Neuronal stem cell (in vitro differentiated cells): ENCODE measurements around the gene ARFGAP2.

Experiments
- DNase-seq: peaks from one replicate; pipeline ENCODE4 v3.0.0-alpha.2; 2013; ENCODE audit warnings: low spot score
- H2AFZ ChIP-seq: one replicate; pipeline ENCODE4 v1.6.1; 2013; ENCODE audit warnings: mild to moderate bottlenecking, low read length, inconsistent platforms
- H2AK5ac ChIP-seq: 2 replicates; pipeline ENCODE4 v1.6.1; 2013; ENCODE audit warnings: low read depth, mild to moderate bottlenecking, inconsistent platforms, low read length, moderate library complexity, mixed read lengths
- H2BK120ac ChIP-seq: 2 replicates; pipeline ENCODE4 v1.6.1; 2013; ENCODE audit warnings: low read depth, mild to moderate bottlenecking, inconsistent platforms, low read length, moderate library complexity, mixed read lengths
- H2BK12ac ChIP-seq: one replicate; pipeline ENCODE4 v1.6.1; 2013; ENCODE audit warnings: low read length, inconsistent platforms
- H2BK15ac ChIP-seq: 2 replicates; pipeline ENCODE4 v1.6.1; 2013; ENCODE audit warnings: mild to moderate bottlenecking, low read length, inconsistent platforms, mixed read lengths
- H2BK5ac ChIP-seq: one replicate; pipeline ENCODE4 v1.6.1; 2013; ENCODE audit warnings: inconsistent platforms, mild to moderate bottlenecking, low read length, moderate library complexity
- H3K14ac ChIP-seq: one replicate; pipeline ENCODE4 v1.6.1; 2013; ENCODE audit warnings: low read length, inconsistent platforms
- H3K18ac ChIP-seq: 2 replicates; pipeline ENCODE4 v1.6.1; 2013; ENCODE audit warnings: low read length, inconsistent platforms
- H3K23ac ChIP-seq: 2 replicates; pipeline ENCODE4 v1.6.1; 2013; ENCODE audit warnings: low read depth, mild to moderate bottlenecking, mixed read lengths, low read length, inconsistent platforms; ENCODE audit not compliant: poor library complexity
- H3K27ac ChIP-seq: replicated peaks from 3 replicates; pipeline ENCODE4 v1.5.1; 2013; ENCODE audit warnings: low read length, inconsistent platforms
- H3K27me3 ChIP-seq, 3 experiments: 2 replicates each; pipeline ENCODE4 v1.6.1; 2013; ENCODE audit warnings: low read length in 3 of 3, mild to moderate bottlenecking in 2 of 3, inconsistent platforms in 1 of 3, low read depth in 1 of 3, mixed read lengths in 1 of 3, moderate library complexity in 1 of 3; ENCODE audit not compliant: control insufficient read depth in 3 of 3, insufficient read depth in 3 of 3
- H3K36me3 ChIP-seq, 2 donors: replicated peaks in 1 of 2; 2 replicates each; pipeline ENCODE4 v1.6.1; 2013; ENCODE audit warnings: low read length in 2 of 2; ENCODE audit not compliant: control insufficient read depth in 2 of 2, insufficient read depth in 2 of 2
- H3K4ac ChIP-seq: 2 replicates; pipeline ENCODE4 v1.6.1; 2013; ENCODE audit warnings: inconsistent platforms, mild to moderate bottlenecking, low read length, moderate library complexity
- H3K4me1 ChIP-seq, 2 donors: 1 replicate in 1 of 2; 2 replicates in 1 of 2; pipeline ENCODE4 v1.6.1; 2013; ENCODE audit warnings: low read length in 2 of 2, low read depth in 1 of 2; ENCODE audit not compliant: control insufficient read depth in 2 of 2, insufficient read depth in 1 of 2
- H3K4me2 ChIP-seq: one replicate; pipeline ENCODE4 v1.6.1; 2013; ENCODE audit warnings: mild to moderate bottlenecking, low read length, inconsistent platforms; ENCODE audit not compliant: insufficient read depth, poor library complexity, severe bottlenecking
- H3K4me3 ChIP-seq, 2 donors: 2 replicates each; pipeline ENCODE4 v1.5.1; 2013; ENCODE audit warnings: low read length in 2 of 2, mild to moderate bottlenecking in 2 of 2, inconsistent platforms in 1 of 2, moderate library complexity in 1 of 2
- H3K79me1 ChIP-seq: one replicate; pipeline ENCODE4 v1.6.1; 2013; ENCODE audit warnings: low read depth, mild to moderate bottlenecking, inconsistent platforms, low read length, moderate library complexity
- H3K9ac ChIP-seq: one replicate; pipeline ENCODE4 v1.6.1; 2013; ENCODE audit warnings: mild to moderate bottlenecking, low read depth, low read length, inconsistent platforms; ENCODE audit not compliant: poor library complexity
- H3K9me3 ChIP-seq, 2 donors: replicated peaks in 1 of 2; 2 replicates each; pipeline versions ENCODE3 to v1.6.1; 2013; ENCODE audit warnings: low read length in 2 of 2, mild to moderate bottlenecking in 2 of 2, inconsistent platforms in 1 of 2, low read depth in 1 of 2, mixed read lengths in 1 of 2, moderate library complexity in 1 of 2; ENCODE audit not compliant: control insufficient read depth in 2 of 2, insufficient read depth in 1 of 2
- H4K8ac ChIP-seq: one replicate; pipeline ENCODE4 v1.6.1; 2013; ENCODE audit warnings: low read depth, mild to moderate bottlenecking, inconsistent platforms, low read length, moderate library complexity
- H4K91ac ChIP-seq: one replicate; pipeline ENCODE4 v1.6.1; 2013; ENCODE audit warnings: low read length, low read depth, mild to moderate bottlenecking, inconsistent platforms; ENCODE audit not compliant: poor library complexity
- WGBS, 2 donors: extraction: QIAGEN DNeasy Blood & Tissue Kit; methylation state at CpG; one replicate each; pipeline ENCODE4 v1.1.7; 2013; ENCODE audit warnings: missing lambda C conversion rate in 2 of 2, mixed read lengths in 1 of 2; ENCODE audit not compliant: insufficient read length in 2 of 2, insufficient replicate concordance in 1 of 2; ENCODE audit errors: extremely low coverage in 2 of 2; 5-methylcytosine and 5-hydroxymethylcytosine counted together

ARFGAP2 gene

GRCh38 chr11:47163898-47164297 lies 12.8 kb downstream of the ARFGAP2 start:
- Histone ChIP-seq H2AFZ (no peak overlapping the region), H3K9ac (no peak overlapping the region), H3K36me3 (peaks cover 53 to 72% of the 10 kb centered on the region in 2 donors), H3K4me2 (no peak overlapping the region), H2BK15ac (no peak overlapping the region), H2AK5ac (no peak overlapping the region), H3K14ac (no peak overlapping the region), H3K79me1 (no peaks in the 10 kb centered on the region), H3K4me3 (no peak overlapping the region), H3K27me3 (no peaks in the 10 kb centered on the region), H3K23ac (no peak overlapping the region), H3K4ac (no peak overlapping the region), H3K27ac (no peak overlapping the region), H3K18ac (no peak overlapping the region), H3K9me3 (no peaks in the 10 kb centered on the region), H2BK12ac (no peak overlapping the region), H4K8ac (no peak overlapping the region), H2BK5ac (no peak overlapping the region), H3K4me1 (no peaks in the 10 kb centered on the region), H2BK120ac (no peak overlapping the region), H4K91ac (no peak overlapping the region)
- no peak for DNase-seq
- no CpG with 5 or more reads among the region's 15 CpGs for WGBS, 2 donors

- H3K18ac ChIP-seq, result no peak overlapping the region
- H3K4me1 ChIP-seq, result no peaks in the 10 kb centered on the region
- no peak overlapping the region for H3K27ac ChIP-seq
- H3K27me3 ChIP-seq, result no peaks in the 10 kb centered on the region
- no peak overlapping the region for H3K14ac ChIP-seq
- H2BK15ac ChIP-seq, result no peak overlapping the region
- no peaks in the 10 kb centered on the region for H3K9me3 ChIP-seq
- H2BK5ac ChIP-seq, result no peak overlapping the region
- no peak overlapping the region for H3K23ac ChIP-seq
- no peak overlapping the region for H3K9ac ChIP-seq
- no peak overlapping the region for H3K4me2 ChIP-seq
- H3K4me3 ChIP-seq, result no peak overlapping the region
- H4K8ac ChIP-seq, result no peak overlapping the region
- H3K4ac ChIP-seq, result no peak overlapping the region
- WGBS, 2 donors, result no CpG with 5 or more reads among the region's 3 CpGs
- H2AK5ac ChIP-seq, result no peak overlapping the region
- H2AFZ ChIP-seq, result no peak overlapping the region
- no peak overlapping the region for H2BK12ac ChIP-seq
- no peak for DNase-seq
- H2BK120ac ChIP-seq, result no peak overlapping the region
- peaks cover 48 to 69% of the 10 kb centered on the region in 2 donors for H3K36me3 ChIP-seq
- H4K91ac ChIP-seq, result no peak overlapping the region
- H3K79me1 ChIP-seq, result no peaks in the 10 kb centered on the region
These were observed 13.5 kb downstream of the ARFGAP2 start for GRCh38 chr11:47163193-47163592.

- no peak for DNase-seq
- Histone ChIP-seq H2BK15ac (no peak overlapping the region), H3K36me3 (peaks cover 44 to 65% of the 10 kb centered on the region in 2 donors), H4K8ac (no peak overlapping the region), H2AK5ac (no peak overlapping the region), H3K4me1 (no peaks in the 10 kb centered on the region), H3K4me2 (no peak overlapping the region), H3K9ac (no peak overlapping the region), H2BK5ac (no peak overlapping the region), H2BK12ac (no peak overlapping the region), H3K23ac (no peak overlapping the region), H3K27ac (no peak overlapping the region), H3K18ac (no peak overlapping the region), H3K4me3 (no peak overlapping the region), H3K79me1 (no peaks in the 10 kb centered on the region), H3K9me3 (no peaks in the 10 kb centered on the region), H2AFZ (no peak overlapping the region), H2BK120ac (no peak overlapping the region), H3K14ac (no peak overlapping the region), H3K4ac (no peak overlapping the region), H4K91ac (no peak overlapping the region), H3K27me3 (no peaks in the 10 kb centered on the region)
- WGBS, 2 donors, result no CpG with 5 or more reads among the region's 5 CpGs
These were observed 14.3 kb downstream of the ARFGAP2 start for GRCh38 chr11:47162426-47162825.

- Histone ChIP-seq H2BK15ac (no peak overlapping the region), H3K36me3 (peaks cover 39 to 63% of the 10 kb centered on the region in 2 donors), H3K9ac (peak overlapping the region; percentile 27), H2BK120ac (no peak overlapping the region), H2AFZ (no peak overlapping the region), H3K4me3 (no peak overlapping the region), H3K18ac (no peak overlapping the region), H4K91ac (no peak overlapping the region), H3K4ac (no peak overlapping the region), H3K27ac (no peak overlapping the region), H3K4me2 (no peak overlapping the region), H2BK12ac (no peak overlapping the region), H3K14ac (no peak overlapping the region), H2BK5ac (no peak overlapping the region), H3K23ac (no peak overlapping the region), H3K79me1 (peaks cover 1% of the 10 kb centered on the region), H3K9me3 (no peaks in the 10 kb centered on the region), H2AK5ac (no peak overlapping the region), H3K4me1 (no peaks in the 10 kb centered on the region), H4K8ac (peak overlapping the region; percentile 94), H3K27me3 (no peaks in the 10 kb centered on the region)
- no CpG with 5 or more reads among the region's 9 CpGs for WGBS, 2 donors
- DNase-seq, result no peak
These were observed 14.8 kb downstream of the ARFGAP2 start for GRCh38 chr11:47161890-47162289.
